BJ (cell line): ENCODE data around the gene CAPN10. TPM values are rescaled to one million over a fixed set of nuclear protein-coding genes. Genes with fewer than 3 reads are reported as not detected.

Experiments
- CTCF ChIA-PET: fragments of 350-600 bp; formaldehyde crosslinking; extraction: SDS; loops from one replicate; lab custom pipeline; 2021; ENCODE audit warnings: antibody characterized with exemption, inconsistent platforms; lab: Yijun Ruan, JAX
- POLR2A ChIA-PET: fragments of 300-600 bp; sonication (Branson Sonifier 250); formaldehyde crosslinking; extraction: SDS; loops from one replicate; lab custom pipeline; 2021; ENCODE audit warnings: antibody characterized with exemption; lab: Charles Lee
- DNase-seq: peaks from one replicate; pipeline ENCODE4 v3.0.0-alpha.2; 2011; ENCODE audit warnings: low read depth
- H3K27me3 ChIP-seq: 2 replicates; pipeline ENCODE4 v1.6.0; 2011; ENCODE audit warnings: low read length; ENCODE audit not compliant: control insufficient read depth, insufficient read depth
- H3K36me3 ChIP-seq: 2 replicates; pipeline ENCODE4 v1.5.1; 2011; ENCODE audit warnings: low read length; ENCODE audit not compliant: control insufficient read depth, insufficient read depth
- H3K4me3 ChIP-seq: 2 replicates; pipeline ENCODE4 v1.5.1; 2011; ENCODE audit warnings: low read depth, mild to moderate bottlenecking, control low read depth, low read length
- polyA plus RNA-seq: library from polyadenylated mRNA; depleted of rRNA; stranded (reverse); fragments of >200 nt; gene quantifications from 2 replicates; pipeline ENCODE4 v1.2.3, GENCODE V29; 2011
- TF ChIP-seq, protein P1 (sequence below): IDR thresholded peaks from 2 replicates; pipeline ENCODE4 v1.5.1; 2011; ENCODE audit warnings: low read depth, mild to moderate bottlenecking, control low read depth, inconsistent platforms, low read length, moderate library complexity; ENCODE audit not compliant: insufficient read depth

The CAPN10 gene
- polyA plus RNA-seq, 1 experiment = 14.9 TPM

DNA sequence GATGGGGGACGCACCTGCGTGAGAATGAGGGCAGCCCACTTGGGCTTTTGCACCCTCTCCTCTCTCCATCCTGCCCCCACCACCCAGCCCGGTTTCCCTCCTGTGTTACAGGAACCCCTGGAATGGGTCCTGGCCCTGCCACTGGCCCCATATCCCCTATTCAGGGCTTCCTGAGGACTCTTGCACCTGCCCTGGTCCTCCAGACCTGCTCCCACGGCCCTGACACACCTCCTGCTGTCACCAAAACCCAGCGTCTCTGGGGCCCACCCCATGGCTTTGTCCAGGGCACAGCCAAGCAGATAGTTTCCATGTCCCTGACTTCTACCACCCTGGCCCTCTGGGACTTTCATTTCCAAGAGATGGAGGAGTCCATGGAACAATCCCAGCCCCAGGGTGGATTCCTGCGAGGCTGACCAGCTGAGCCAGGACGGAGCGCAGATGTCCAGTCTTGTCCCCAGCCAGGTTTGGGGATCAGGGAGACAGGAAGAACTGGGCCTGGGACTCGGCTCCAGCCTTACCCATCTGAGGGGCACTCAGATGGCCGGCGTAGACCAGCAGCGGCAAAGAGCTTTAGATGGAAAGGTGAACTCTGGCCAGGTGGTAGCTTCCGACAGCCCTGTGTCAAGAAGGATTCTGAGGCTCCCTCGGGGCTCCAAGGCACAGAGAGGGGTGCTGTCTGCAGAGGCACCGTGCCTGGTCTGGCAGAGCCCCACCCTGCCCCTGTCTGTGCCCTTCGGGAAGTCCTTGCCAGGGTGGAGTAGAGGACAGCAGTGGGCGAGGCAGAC, 50.8 kb downstream of the CAPN10 start:
- TF ChIP-seq, protein P1, sequence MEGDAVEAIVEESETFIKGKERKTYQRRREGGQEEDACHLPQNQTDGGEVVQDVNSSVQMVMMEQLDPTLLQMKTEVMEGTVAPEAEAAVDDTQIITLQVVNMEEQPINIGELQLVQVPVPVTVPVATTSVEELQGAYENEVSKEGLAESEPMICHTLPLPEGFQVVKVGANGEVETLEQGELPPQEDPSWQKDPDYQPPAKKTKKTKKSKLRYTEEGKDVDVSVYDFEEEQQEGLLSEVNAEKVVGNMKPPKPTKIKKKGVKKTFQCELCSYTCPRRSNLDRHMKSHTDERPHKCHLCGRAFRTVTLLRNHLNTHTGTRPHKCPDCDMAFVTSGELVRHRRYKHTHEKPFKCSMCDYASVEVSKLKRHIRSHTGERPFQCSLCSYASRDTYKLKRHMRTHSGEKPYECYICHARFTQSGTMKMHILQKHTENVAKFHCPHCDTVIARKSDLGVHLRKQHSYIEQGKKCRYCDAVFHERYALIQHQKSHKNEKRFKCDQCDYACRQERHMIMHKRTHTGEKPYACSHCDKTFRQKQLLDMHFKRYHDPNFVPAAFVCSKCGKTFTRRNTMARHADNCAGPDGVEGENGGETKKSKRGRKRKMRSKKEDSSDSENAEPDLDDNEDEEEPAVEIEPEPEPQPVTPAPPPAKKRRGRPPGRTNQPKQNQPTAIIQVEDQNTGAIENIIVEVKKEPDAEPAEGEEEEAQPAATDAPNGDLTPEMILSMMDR = no peak
- H3K27me3 ChIP-seq = peaks cover 6% of the 10 kb centered on the region
- no peak overlapping the region for H3K4me3 ChIP-seq
- H3K36me3 ChIP-seq = no peaks in the 10 kb centered on the region
- ChIA-PET CTCF (interaction anchor here (0.7 kb wide), 1 partner anchor 10 kb away, joined by 3 read pairs; no protein-coding TSS in a partner anchor), POLR2A (no interaction called here)
- no peak for DNase-seq

DNA sequence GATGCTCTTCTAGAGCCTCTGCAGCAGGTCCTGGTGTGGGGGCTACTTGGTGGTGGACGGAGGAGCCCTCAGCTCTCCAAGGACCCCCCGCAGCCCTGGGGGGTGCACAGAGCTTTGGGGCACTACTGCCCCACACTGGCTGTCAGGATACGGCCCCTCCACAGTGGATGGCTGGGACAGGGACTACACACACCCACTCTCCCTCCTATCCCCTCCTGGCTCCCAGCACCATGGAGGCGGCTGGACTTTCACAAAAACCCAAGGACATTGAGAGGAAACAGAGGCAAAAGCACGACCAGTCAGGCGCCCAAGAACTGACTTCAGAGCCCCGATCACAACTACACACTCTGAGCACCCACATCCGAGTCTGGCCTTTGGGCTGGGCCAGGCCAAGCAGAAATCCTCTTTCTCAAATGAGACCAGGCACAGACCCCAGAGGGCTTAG, 51.4 kb downstream of the CAPN10 start:
- Histone ChIP-seq H3K36me3 (no peaks in the 10 kb centered on the region), H3K4me3 (no peak overlapping the region), H3K27me3 (peaks cover 6% of the 10 kb centered on the region)
- ChIA-PET CTCF (interaction anchor here (0.5 kb wide), 1 partner anchor 18 kb away, joined by 3 read pairs; no protein-coding TSS in a partner anchor), POLR2A (no interaction called here)
- TF ChIP-seq, protein P1 = no peak
- DNase-seq = no peak

DNA sequence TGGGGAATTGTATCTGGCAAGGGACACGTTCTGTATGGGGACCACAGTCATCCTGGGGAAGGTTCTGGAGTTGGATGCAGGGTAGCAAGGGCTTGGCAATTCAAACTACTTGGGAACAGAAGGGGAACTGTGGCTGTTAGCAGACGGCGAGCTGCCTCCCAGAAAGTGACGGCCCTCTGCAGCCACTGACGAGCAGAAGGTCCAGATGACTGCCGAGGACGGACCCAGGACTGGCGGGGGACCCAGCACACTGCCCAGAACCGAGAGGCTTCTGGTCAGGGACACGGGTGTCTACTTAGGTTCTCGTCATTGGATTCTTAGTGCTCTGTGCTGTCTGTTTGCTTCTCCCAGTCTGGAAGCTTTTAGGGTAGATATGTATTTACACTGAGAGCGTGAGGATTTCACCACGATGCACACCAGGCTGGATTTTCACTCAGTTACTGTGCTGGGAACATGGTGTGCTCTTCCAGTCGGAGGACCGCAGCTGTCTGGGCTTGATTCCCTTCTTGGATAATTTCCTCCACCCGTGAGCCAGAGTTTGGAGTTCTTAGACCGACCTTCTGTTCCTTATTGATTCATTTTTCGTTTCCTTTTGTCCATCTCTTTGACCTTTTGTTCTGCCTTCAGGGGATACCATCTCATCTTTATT, 52.1 kb downstream of the CAPN10 start:
- POLR2A ChIA-PET = no interaction called here
- H3K27me3 ChIP-seq = peaks cover 6% of the 10 kb centered on the region
- CTCF ChIA-PET = interaction anchor here (0.5 kb wide), 1 partner anchor 17 kb away, joined by 3 read pairs; no protein-coding TSS in a partner anchor
- H3K36me3 ChIP-seq = no peaks in the 10 kb centered on the region
- TF ChIP-seq, protein P1 = no peak
- no peak for DNase-seq
- H3K4me3 ChIP-seq = no peak overlapping the region

DNA sequence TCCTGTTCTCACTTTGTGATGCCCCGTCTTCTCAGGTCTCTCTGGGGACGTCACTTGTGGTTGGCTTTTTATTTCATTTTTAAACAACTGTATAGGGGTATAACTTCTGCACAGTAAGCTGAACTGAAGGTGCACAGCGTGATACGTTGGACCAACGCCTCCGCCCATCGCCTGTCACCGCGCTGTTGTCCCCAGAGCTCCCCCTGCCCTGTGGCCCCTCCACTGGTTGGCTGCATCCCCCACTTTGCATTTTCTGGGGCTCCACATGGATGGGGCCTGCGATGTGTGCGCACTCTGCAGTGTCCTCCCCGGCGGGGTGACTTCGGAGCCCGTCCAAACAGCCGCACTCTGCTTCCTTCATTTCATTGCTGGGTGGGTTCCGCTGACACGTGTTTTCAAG, 53.0 kb downstream of the CAPN10 start:
- POLR2A ChIA-PET = no interaction called here

More for the DNA sequence above, 53.0 kb downstream of the CAPN10 start:
- Histone ChIP-seq H3K27me3 (peaks cover 6% of the 10 kb centered on the region), H3K36me3 (no peaks in the 10 kb centered on the region), H3K4me3 (no peak overlapping the region)
- no peak for DNase-seq
- TF ChIP-seq, protein P1 = no peak
- CTCF ChIA-PET = no interaction called here
